GM23338 (cell line): ENCODE results near the gene CCDC3. TPM values are rescaled to one million over a fixed set of nuclear protein-coding genes. Genes with fewer than 3 reads are reported as not detected.

Experiments
- ATAC-seq: fragments of 200-7000 bp; cut with Tn5 transposase; 3 replicates; pipeline ENCODE4 v1.9.1; 2020
- DNase-seq: peaks from one replicate; pipeline ENCODE4 v3.0.0-alpha.2; 2015; ENCODE audit warnings: low spot score
- H2AFZ ChIP-seq: fragments of 200-600 bp; sonication (generic); 2 replicates; pipeline ENCODE4 v1.8.0; 2016; ENCODE audit warnings: antibody characterized with exemption, mild to moderate bottlenecking, moderate library complexity
- H3F3A ChIP-seq: fragments of 200-600 bp; sonication (generic); replicated peaks from 2 replicates; pipeline ENCODE4 v1.8.0; 2017; ENCODE audit warnings: antibody characterized with exemption, mixed run types, low read depth
- H3K27ac ChIP-seq: fragments of 200-600 bp; sonication (generic); 2 replicates; pipeline ENCODE4 v1.6.1; 2016; ENCODE audit warnings: low read depth
- H3K27me3 ChIP-seq: fragments of 200-600 bp; sonication (generic); 2 replicates; pipeline ENCODE4 v1.8.0; 2016; ENCODE audit warnings: mild to moderate bottlenecking, mixed run types, moderate library complexity; ENCODE audit not compliant: insufficient read depth
- H3K36me3 ChIP-seq: fragments of 200-600 bp; sonication (generic); 2 replicates; pipeline ENCODE4 v1.8.0; 2016; ENCODE audit warnings: mild to moderate bottlenecking; ENCODE audit not compliant: insufficient read depth
- H3K4me1 ChIP-seq: fragments of 200-600 bp; sonication (generic); 2 replicates; pipeline ENCODE4 v1.8.0; 2016; ENCODE audit warnings: mild to moderate bottlenecking, moderate library complexity; ENCODE audit not compliant: insufficient read depth
- H3K4me2 ChIP-seq: fragments of 200-600 bp; sonication (generic); 2 replicates; pipeline ENCODE4 v1.7.1; 2017; ENCODE audit warnings: mixed run types
- H3K4me3 ChIP-seq: fragments of 200-600 bp; sonication (generic); 2 replicates; pipeline ENCODE4 v1.6.1; 2016; ENCODE audit warnings: mixed run types
- H3K79me2 ChIP-seq: fragments of 200-600 bp; sonication (generic); replicated peaks from 2 replicates; pipeline ENCODE4 v1.8.0; 2017; ENCODE audit warnings: mild to moderate bottlenecking; ENCODE audit not compliant: insufficient read depth
- H3K9me2 ChIP-seq: fragments of 200-600 bp; sonication (generic); 2 replicates; pipeline ENCODE4 v1.8.0; 2017; ENCODE audit not compliant: insufficient read depth
- H4K20me1 ChIP-seq: fragments of 200-600 bp; sonication (generic); replicated peaks from 2 replicates; pipeline ENCODE4 v1.8.0; 2017; ENCODE audit warnings: mild to moderate bottlenecking; ENCODE audit not compliant: insufficient read depth
- H3K27ac Mint-ChIP-seq: 2 replicates; pipeline ENCODE4 v1.8.0; 2020; ENCODE audit warnings: inconsistent platforms, mild to moderate bottlenecking, moderate library complexity, mixed read lengths
- H3K27me3 Mint-ChIP-seq: 3 replicates; pipeline ENCODE4 v1.8.0; 2022; ENCODE audit warnings: low read depth, mild to moderate bottlenecking, moderate library complexity, mixed read lengths, inconsistent platforms; ENCODE audit not compliant: insufficient read depth, poor library complexity
- H3K36me3 Mint-ChIP-seq: 3 replicates; pipeline ENCODE4 v1.8.0; 2021; ENCODE audit warnings: low read depth, mild to moderate bottlenecking, inconsistent platforms, moderate library complexity, mixed read lengths
- H3K4me1 Mint-ChIP-seq: 3 replicates; pipeline ENCODE4 v1.8.0; 2020; ENCODE audit warnings: mild to moderate bottlenecking, inconsistent platforms, mixed read lengths
- H3K4me3 Mint-ChIP-seq: 3 replicates; pipeline ENCODE4 v1.8.0; 2021; ENCODE audit warnings: moderate library complexity, mild to moderate bottlenecking, inconsistent platforms, mixed read lengths
- H3K9me3 Mint-ChIP-seq: 3 replicates; pipeline ENCODE4 v1.8.0; 2020; ENCODE audit warnings: moderate library complexity, mild to moderate bottlenecking, inconsistent platforms, mixed read lengths
- CREB1 ChIP-seq: fragments of 250-450 bp; sonication (Bioruptor Pico); IDR thresholded peaks from 2 replicates; pipeline ENCODE4 v1.5.0; 2020; ENCODE audit warnings: low read depth, mild to moderate bottlenecking, moderate library complexity
- EZH2 ChIP-seq: fragments of 200-600 bp; sonication (generic); IDR thresholded peaks from one replicate; pipeline ENCODE4 v1.8.0; 2017; ENCODE audit warnings: antibody characterized with exemption, mild to moderate bottlenecking, low read depth; ENCODE audit not compliant: unreplicated experiment
- EZH2phosphoT487 ChIP-seq: fragments of 200-600 bp; sonication (generic); IDR thresholded peaks from one replicate; pipeline ENCODE4 v1.8.1; 2018; ENCODE audit warnings: antibody characterized with exemption; ENCODE audit not compliant: unreplicated experiment
- JUNB ChIP-seq: IDR thresholded peaks from one replicate; pipeline ENCODE4 v1.6.1; 2016; ENCODE audit warnings: antibody characterized with exemption; ENCODE audit not compliant: unreplicated experiment
- NANOG ChIP-seq: IDR thresholded peaks from 2 replicates; pipeline ENCODE4 v1.6.1; 2016; ENCODE audit warnings: antibody characterized with exemption, borderline replicate concordance
- POLR2AphosphoS5 ChIP-seq: IDR thresholded peaks from 2 replicates; pipeline ENCODE4 v1.6.1; 2016; ENCODE audit warnings: antibody characterized with exemption, low read depth
- STAT1 ChIP-seq: IDR thresholded peaks from one replicate; pipeline ENCODE4 v1.6.1; 2016; ENCODE audit warnings: antibody characterized with exemption; ENCODE audit not compliant: unreplicated experiment
- ZNF114 ChIP-seq: fragments of 250-450 bp; sonication (Bioruptor Pico); IDR thresholded peaks from 2 replicates; pipeline ENCODE4 v1.5.0; 2020; ENCODE audit warnings: mild to moderate bottlenecking, moderate library complexity
- ZNF331 ChIP-seq: fragments of 250-450 bp; sonication (Bioruptor Pico); IDR thresholded peaks from 2 replicates; pipeline ENCODE4 v1.5.0; 2020; ENCODE audit warnings: low read depth, mild to moderate bottlenecking, moderate library complexity
- polyA plus RNA-seq: library from polyadenylated mRNA; unstranded; fragments of >200 nt; fragmentation: Nextera tagmentation; extraction: Ambion mirVana; gene quantifications from 2 replicates; pipeline ENCODE4 v1.2.1, GENCODE V29; 2016
- total RNA-seq: library from RNA; depleted of rRNA; stranded (reverse); fragments of >200 nt; shearing (Covaris generic); gene quantifications from 2 replicates; pipeline ENCODE4 v1.2.3, GENCODE V29; 2014
- TF ChIP-seq, protein P1 (sequence below): IDR thresholded peaks from one replicate; pipeline ENCODE4 v1.6.1; 2018; ENCODE audit warnings: antibody characterized with exemption; ENCODE audit not compliant: unreplicated experiment
- TF ChIP-seq, protein P2 (sequence below): fragments of 250-450 bp; sonication (Bioruptor Pico); IDR thresholded peaks from 2 replicates; pipeline ENCODE4 v1.5.0; 2020; ENCODE audit warnings: mild to moderate bottlenecking, moderate library complexity
- TF ChIP-seq, protein P3 (sequence below): IDR thresholded peaks from 2 replicates; pipeline ENCODE4 v1.6.1; 2016; ENCODE audit warnings: antibody characterized with exemption
- TF ChIP-seq, protein P4 (sequence below), 2 experiments: fragments of 200-600 bp in 1 of 2; sonication (generic) in 1 of 2; conservative IDR thresholded peaks; 2 replicates each; pipeline versions ENCODE4 v1.5.1 to v1.6.1; 2016 to 2017; ENCODE audit warnings: antibody characterized with exemption in 2 of 2, low read depth in 2 of 2, mild to moderate bottlenecking in 2 of 2, moderate library complexity in 1 of 2

Gene CCDC3
- total and polyA plus RNA-seq, 2 experiments from 2014 or later: 1.4 to 5.2 TPM

DNA sequence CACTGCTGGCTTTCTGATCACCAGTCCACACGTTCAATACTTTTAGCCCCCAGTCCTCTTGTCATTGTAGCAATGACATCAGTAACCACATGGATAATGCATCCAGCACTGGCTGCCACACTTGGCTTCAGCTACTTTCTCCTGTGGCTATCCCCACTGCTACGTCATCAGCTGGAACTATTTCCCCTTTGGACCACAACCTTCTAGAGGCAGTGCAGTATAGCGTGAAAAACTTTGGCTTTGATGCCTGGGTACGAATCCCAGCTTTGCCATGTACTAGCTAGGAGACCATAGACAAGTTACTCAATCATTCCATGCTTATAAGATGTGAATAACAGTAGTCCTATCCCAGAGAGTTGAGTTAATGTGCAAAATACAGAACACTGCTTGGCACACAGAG is 63.2 kb downstream of the CCDC3 start:
- no peak overlapping the region for H3K4me3 Mint-ChIP-seq

More for the DNA sequence above, 63.2 kb downstream of the CCDC3 start:
- H3K4me1 Mint-ChIP-seq: peaks cover 11% of the 10 kb centered on the region; the same call in 2 of the 3 replicates
- H3K27me3 Mint-ChIP-seq: no peaks in the 10 kb centered on the region
- H3K27me3 ChIP-seq: no peaks in the 10 kb centered on the region
- no peaks in the 10 kb centered on the region for H4K20me1 ChIP-seq
- ATAC-seq (no peak), DNase-seq (no peak)
- no peak overlapping the region for H3K27ac ChIP-seq
- no peak overlapping the region for H3K4me3 ChIP-seq
- H3K36me3 Mint-ChIP-seq: peaks cover 5% of the 10 kb centered on the region; the same call in 1 of the 3 replicates
- H3K9me3 Mint-ChIP-seq: peaks cover 5% of the 10 kb centered on the region; the same call in 1 of the 3 replicates
- no peak overlapping the region for H2AFZ ChIP-seq
- no peaks in the 10 kb centered on the region for H3K79me2 ChIP-seq
- H3K27ac Mint-ChIP-seq: no peak overlapping the region
- peaks cover 21% of the 10 kb centered on the region; the same call in 1 of the 2 replicates for H3K9me2 ChIP-seq
- TF ChIP-seq POLR2AphosphoS5 (no peak), STAT1 (no peak), EZH2 (no peak), NANOG (no peak), ZNF331 (CRISPR knock-in tag) (no peak), CREB1 (CRISPR knock-in tag) (no peak), EZH2phosphoT487 (no peak), ZNF114 (CRISPR knock-in tag) (no peak), JUNB (no peak)
- TF ChIP-seq, protein P1, sequence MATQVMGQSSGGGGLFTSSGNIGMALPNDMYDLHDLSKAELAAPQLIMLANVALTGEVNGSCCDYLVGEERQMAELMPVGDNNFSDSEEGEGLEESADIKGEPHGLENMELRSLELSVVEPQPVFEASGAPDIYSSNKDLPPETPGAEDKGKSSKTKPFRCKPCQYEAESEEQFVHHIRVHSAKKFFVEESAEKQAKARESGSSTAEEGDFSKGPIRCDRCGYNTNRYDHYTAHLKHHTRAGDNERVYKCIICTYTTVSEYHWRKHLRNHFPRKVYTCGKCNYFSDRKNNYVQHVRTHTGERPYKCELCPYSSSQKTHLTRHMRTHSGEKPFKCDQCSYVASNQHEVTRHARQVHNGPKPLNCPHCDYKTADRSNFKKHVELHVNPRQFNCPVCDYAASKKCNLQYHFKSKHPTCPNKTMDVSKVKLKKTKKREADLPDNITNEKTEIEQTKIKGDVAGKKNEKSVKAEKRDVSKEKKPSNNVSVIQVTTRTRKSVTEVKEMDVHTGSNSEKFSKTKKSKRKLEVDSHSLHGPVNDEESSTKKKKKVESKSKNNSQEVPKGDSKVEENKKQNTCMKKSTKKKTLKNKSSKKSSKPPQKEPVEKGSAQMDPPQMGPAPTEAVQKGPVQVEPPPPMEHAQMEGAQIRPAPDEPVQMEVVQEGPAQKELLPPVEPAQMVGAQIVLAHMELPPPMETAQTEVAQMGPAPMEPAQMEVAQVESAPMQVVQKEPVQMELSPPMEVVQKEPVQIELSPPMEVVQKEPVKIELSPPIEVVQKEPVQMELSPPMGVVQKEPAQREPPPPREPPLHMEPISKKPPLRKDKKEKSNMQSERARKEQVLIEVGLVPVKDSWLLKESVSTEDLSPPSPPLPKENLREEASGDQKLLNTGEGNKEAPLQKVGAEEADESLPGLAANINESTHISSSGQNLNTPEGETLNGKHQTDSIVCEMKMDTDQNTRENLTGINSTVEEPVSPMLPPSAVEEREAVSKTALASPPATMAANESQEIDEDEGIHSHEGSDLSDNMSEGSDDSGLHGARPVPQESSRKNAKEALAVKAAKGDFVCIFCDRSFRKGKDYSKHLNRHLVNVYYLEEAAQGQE: no peak
- TF ChIP-seq, protein P2, sequence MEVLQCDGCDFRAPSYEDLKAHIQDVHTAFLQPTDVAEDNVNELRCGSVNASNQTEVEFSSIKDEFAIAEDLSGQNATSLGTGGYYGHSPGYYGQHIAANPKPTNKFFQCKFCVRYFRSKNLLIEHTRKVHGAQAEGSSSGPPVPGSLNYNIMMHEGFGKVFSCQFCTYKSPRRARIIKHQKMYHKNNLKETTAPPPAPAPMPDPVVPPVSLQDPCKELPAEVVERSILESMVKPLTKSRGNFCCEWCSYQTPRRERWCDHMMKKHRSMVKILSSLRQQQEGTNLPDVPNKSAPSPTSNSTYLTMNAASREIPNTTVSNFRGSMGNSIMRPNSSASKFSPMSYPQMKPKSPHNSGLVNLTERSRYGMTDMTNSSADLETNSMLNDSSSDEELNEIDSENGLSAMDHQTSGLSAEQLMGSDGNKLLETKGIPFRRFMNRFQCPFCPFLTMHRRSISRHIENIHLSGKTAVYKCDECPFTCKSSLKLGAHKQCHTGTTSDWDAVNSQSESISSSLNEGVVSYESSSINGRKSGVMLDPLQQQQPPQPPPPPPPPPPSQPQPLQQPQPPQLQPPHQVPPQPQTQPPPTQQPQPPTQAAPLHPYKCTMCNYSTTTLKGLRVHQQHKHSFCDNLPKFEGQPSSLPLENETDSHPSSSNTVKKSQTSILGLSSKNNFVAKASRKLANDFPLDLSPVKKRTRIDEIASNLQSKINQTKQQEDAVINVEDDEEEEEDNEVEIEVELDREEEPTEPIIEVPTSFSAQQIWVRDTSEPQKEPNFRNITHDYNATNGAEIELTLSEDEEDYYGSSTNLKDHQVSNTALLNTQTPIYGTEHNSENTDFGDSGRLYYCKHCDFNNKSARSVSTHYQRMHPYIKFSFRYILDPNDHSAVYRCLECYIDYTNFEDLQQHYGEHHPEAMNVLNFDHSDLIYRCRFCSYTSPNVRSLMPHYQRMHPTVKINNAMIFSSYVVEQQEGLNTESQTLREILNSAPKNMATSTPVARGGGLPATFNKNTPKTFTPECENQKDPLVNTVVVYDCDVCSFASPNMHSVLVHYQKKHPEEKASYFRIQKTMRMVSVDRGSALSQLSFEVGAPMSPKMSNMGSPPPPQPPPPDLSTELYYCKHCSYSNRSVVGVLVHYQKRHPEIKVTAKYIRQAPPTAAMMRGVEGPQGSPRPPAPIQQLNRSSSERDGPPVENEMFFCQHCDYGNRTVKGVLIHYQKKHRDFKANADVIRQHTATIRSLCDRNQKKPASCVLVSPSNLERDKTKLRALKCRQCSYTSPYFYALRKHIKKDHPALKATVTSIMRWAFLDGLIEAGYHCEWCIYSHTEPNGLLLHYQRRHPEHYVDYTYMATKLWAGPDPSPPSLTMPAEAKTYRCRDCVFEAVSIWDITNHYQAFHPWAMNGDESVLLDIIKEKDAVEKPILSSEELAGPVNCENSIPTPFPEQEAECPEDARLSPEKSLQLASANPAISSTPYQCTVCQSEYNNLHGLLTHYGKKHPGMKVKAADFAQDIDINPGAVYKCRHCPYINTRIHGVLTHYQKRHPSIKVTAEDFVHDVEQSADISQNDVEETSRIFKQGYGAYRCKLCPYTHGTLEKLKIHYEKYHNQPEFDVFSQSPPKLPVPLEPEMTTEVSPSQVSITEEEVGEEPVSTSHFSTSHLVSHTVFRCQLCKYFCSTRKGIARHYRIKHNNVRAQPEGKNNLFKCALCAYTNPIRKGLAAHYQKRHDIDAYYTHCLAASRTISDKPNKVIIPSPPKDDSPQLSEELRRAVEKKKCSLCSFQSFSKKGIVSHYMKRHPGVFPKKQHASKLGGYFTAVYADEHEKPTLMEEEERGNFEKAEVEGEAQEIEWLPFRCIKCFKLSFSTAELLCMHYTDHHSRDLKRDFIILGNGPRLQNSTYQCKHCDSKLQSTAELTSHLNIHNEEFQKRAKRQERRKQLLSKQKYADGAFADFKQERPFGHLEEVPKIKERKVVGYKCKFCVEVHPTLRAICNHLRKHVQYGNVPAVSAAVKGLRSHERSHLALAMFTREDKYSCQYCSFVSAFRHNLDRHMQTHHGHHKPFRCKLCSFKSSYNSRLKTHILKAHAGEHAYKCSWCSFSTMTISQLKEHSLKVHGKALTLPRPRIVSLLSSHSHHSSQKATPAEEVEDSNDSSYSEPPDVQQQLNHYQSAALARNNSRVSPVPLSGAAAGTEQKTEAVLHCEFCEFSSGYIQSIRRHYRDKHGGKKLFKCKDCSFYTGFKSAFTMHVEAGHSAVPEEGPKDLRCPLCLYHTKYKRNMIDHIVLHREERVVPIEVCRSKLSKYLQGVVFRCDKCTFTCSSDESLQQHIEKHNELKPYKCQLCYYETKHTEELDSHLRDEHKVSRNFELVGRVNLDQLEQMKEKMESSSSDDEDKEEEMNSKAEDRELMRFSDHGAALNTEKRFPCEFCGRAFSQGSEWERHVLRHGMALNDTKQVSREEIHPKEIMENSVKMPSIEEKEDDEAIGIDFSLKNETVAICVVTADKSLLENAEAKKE (CRISPR knock-in tag): no peak
- TF ChIP-seq, protein P3, sequence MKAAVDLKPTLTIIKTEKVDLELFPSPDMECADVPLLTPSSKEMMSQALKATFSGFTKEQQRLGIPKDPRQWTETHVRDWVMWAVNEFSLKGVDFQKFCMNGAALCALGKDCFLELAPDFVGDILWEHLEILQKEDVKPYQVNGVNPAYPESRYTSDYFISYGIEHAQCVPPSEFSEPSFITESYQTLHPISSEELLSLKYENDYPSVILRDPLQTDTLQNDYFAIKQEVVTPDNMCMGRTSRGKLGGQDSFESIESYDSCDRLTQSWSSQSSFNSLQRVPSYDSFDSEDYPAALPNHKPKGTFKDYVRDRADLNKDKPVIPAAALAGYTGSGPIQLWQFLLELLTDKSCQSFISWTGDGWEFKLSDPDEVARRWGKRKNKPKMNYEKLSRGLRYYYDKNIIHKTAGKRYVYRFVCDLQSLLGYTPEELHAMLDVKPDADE: no peak
- TF ChIP-seq, protein P4, sequence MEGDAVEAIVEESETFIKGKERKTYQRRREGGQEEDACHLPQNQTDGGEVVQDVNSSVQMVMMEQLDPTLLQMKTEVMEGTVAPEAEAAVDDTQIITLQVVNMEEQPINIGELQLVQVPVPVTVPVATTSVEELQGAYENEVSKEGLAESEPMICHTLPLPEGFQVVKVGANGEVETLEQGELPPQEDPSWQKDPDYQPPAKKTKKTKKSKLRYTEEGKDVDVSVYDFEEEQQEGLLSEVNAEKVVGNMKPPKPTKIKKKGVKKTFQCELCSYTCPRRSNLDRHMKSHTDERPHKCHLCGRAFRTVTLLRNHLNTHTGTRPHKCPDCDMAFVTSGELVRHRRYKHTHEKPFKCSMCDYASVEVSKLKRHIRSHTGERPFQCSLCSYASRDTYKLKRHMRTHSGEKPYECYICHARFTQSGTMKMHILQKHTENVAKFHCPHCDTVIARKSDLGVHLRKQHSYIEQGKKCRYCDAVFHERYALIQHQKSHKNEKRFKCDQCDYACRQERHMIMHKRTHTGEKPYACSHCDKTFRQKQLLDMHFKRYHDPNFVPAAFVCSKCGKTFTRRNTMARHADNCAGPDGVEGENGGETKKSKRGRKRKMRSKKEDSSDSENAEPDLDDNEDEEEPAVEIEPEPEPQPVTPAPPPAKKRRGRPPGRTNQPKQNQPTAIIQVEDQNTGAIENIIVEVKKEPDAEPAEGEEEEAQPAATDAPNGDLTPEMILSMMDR (conservative IDR thresholded peaks at IDR 0.05; ENCODE audit: low read depth in 2 of 2): no peak
- no peak overlapping the region for H3K4me2 ChIP-seq
- no peaks in the 10 kb centered on the region for H3K36me3 ChIP-seq
- no peaks in the 10 kb centered on the region for H3F3A ChIP-seq
- peaks cover 4% of the 10 kb centered on the region; the same call in 1 of the 2 replicates for H3K4me1 ChIP-seq
